Endodermal cell (in vitro differentiated cells): ENCODE results near the gene NLGN3. TPM values are rescaled to one million over a fixed set of nuclear protein-coding genes. Genes with fewer than 3 reads are reported as not detected.

Experiments
- DNase-seq: peaks from one replicate; pipeline ENCODE4 v3.0.0-alpha.2; 2017
- H3K27ac ChIP-seq: 2 replicates; pipeline ENCODE4 v1.5.1; 2013; ENCODE audit warnings: mild to moderate bottlenecking, low read depth, low read length, moderate library complexity
- H3K27me3 ChIP-seq: 2 replicates; pipeline ENCODE4 v1.6.1; 2013; ENCODE audit warnings: mild to moderate bottlenecking, low read length, moderate library complexity; ENCODE audit not compliant: insufficient read depth, control insufficient read depth, poor library complexity, severe bottlenecking
- H3K36me3 ChIP-seq: 2 replicates; pipeline ENCODE4 v1.7.0; 2013; ENCODE audit warnings: mild to moderate bottlenecking, low read length, moderate library complexity; ENCODE audit not compliant: control insufficient read depth, insufficient read depth
- H3K4me1 ChIP-seq: one replicate; pipeline ENCODE4 v1.7.0; 2013; ENCODE audit warnings: low read length; ENCODE audit not compliant: control insufficient read depth, insufficient read depth
- H3K4me3 ChIP-seq: 2 replicates; pipeline ENCODE4 v1.5.1; 2013; ENCODE audit warnings: mild to moderate bottlenecking, low read length, moderate library complexity
- H3K9ac ChIP-seq: 2 replicates; pipeline ENCODE4 v1.6.1; 2013; ENCODE audit warnings: mild to moderate bottlenecking, low read length, moderate library complexity; ENCODE audit not compliant: poor library complexity, severe bottlenecking; ENCODE audit errors: extremely low read depth
- H3K9me3 ChIP-seq: 2 replicates; pipeline ENCODE4 v1.6.1; 2013; ENCODE audit warnings: mild to moderate bottlenecking, low read length, moderate library complexity; ENCODE audit not compliant: control insufficient read depth
- H3K27ac Mint-ChIP-seq: 2 replicates; pipeline ENCODE4 v1.8.0; 2020; ENCODE audit warnings: mixed read lengths
- H3K27me3 Mint-ChIP-seq: 2 replicates; pipeline ENCODE4 v1.8.0; 2021; ENCODE audit warnings: mild to moderate bottlenecking, mixed read lengths; ENCODE audit not compliant: insufficient read depth
- H3K36me3 Mint-ChIP-seq: 2 replicates; pipeline ENCODE4 v1.8.0; 2020; ENCODE audit warnings: low read depth, mixed read lengths
- H3K4me1 Mint-ChIP-seq: 2 replicates; pipeline ENCODE4 v1.8.0; 2020; ENCODE audit warnings: mixed read lengths
- H3K4me3 Mint-ChIP-seq: 2 replicates; pipeline ENCODE4 v1.8.0; 2020; ENCODE audit warnings: mild to moderate bottlenecking, moderate library complexity, mixed read lengths
- H3K9me3 Mint-ChIP-seq: 2 replicates; pipeline ENCODE4 v1.8.0; 2020; ENCODE audit warnings: mild to moderate bottlenecking, mixed read lengths
- CTCF ChIP-seq: fragments of 200-600 bp; sonication (generic); conservative IDR thresholded peaks from 2 replicates; pipeline ENCODE4 v1.5.0; 2021; ENCODE audit warnings: antibody characterized with exemption, mild to moderate bottlenecking
- WGBS, 2 experiments: methylation state at CpG; one replicate each; pipeline versions ENCODE4 v1.1.5 to v1.1.7; 2013; ENCODE audit warnings: missing lambda C conversion rate in 2 of 2, mixed read lengths in 1 of 2; ENCODE audit not compliant: insufficient coverage in 1 of 2, insufficient read length in 1 of 2; 5-methylcytosine and 5-hydroxymethylcytosine counted together
- total RNA-seq, 2 donors: library from RNA; stranded (reverse); fragmentation: NEBNext Ultra II Directional in 1 of 2; extraction: Animal tissue kit (Norgen Biotek cat#: 25700) in 1 of 2; gene quantifications; 2 replicates in 1 of 2; 3 replicates in 1 of 2; pipeline ENCODE4 v1.2.1, GENCODE V29; 2021

The NLGN3 gene
- total RNA-seq, 2 donors from 2014 or later, result 1.3 to 3.0 TPM

GRCh38 chrX:71173440-71173839 is 28.8 kb downstream of the NLGN3 start:
- WGBS, 2 experiments, result 92 to 100% methylated on average over 1 to 2 of the region's 2 CpGs
- DNase-seq, result no peak
- no peaks in the 10 kb centered on the region for H3K4me1 ChIP-seq
- no peak overlapping the region for H3K9ac ChIP-seq
- Mint-ChIP-seq H3K4me1 (peaks cover 6% of the 10 kb centered on the region), H3K36me3 (no peaks in the 10 kb centered on the region), H3K27me3 (no peaks in the 10 kb centered on the region), H3K27ac (no peak overlapping the region), H3K4me3 (no peak overlapping the region), H3K9me3 (peaks cover 56% of the 10 kb centered on the region)
- no peak overlapping the region for H3K27ac ChIP-seq
- no peak overlapping the region for H3K4me3 ChIP-seq
- H3K36me3 ChIP-seq, result no peaks in the 10 kb centered on the region
- H3K9me3 ChIP-seq, result no peaks in the 10 kb centered on the region
- TF ChIP-seq CTCF, result no peak
- no peaks in the 10 kb centered on the region for H3K27me3 ChIP-seq

- Mint-ChIP-seq H3K4me1 (peaks cover 6% of the 10 kb centered on the region), H3K4me3 (no peak overlapping the region), H3K27ac (no peak overlapping the region), H3K9me3 (peaks cover 64% of the 10 kb centered on the region), H3K27me3 (no peaks in the 10 kb centered on the region), H3K36me3 (no peaks in the 10 kb centered on the region)
- Histone ChIP-seq H3K4me1 (no peaks in the 10 kb centered on the region), H3K27ac (no peak overlapping the region), H3K9ac (no peak overlapping the region), H3K36me3 (no peaks in the 10 kb centered on the region), H3K9me3 (no peaks in the 10 kb centered on the region), H3K27me3 (no peaks in the 10 kb centered on the region), H3K4me3 (no peak overlapping the region)
- 100% methylated on average over 1 of the region's 1 CpG; no CpG with 5 or more reads in 1 of the 2 experiments for WGBS, 2 experiments
- TF ChIP-seq CTCF, result no peak
- DNase-seq, result no peak
Measured at GRCh38 chrX:71174795-71175194, 30.2 kb downstream of the NLGN3 start.

GRCh38 chrX:71175531-71175930 is 30.9 kb downstream of the NLGN3 start:
- H3K9ac ChIP-seq, result no peak overlapping the region
- no peaks in the 10 kb centered on the region for H3K36me3 ChIP-seq
- H3K27ac Mint-ChIP-seq, result no peak overlapping the region
- no peak overlapping the region for H3K4me3 ChIP-seq
- no peaks in the 10 kb centered on the region for H3K4me1 ChIP-seq
- H3K27ac ChIP-seq, result no peak overlapping the region
- no peak for TF ChIP-seq CTCF
- H3K9me3 Mint-ChIP-seq, result peaks cover 63% of the 10 kb centered on the region
- 94% methylated on average over 5 of the region's 5 CpGs; no CpG with 5 or more reads in 1 of the 2 experiments for WGBS, 2 experiments
- no peaks in the 10 kb centered on the region for H3K27me3 Mint-ChIP-seq
- H3K4me1 Mint-ChIP-seq, result peaks cover 6% of the 10 kb centered on the region
- no peak overlapping the region for H3K4me3 Mint-ChIP-seq
- no peak for DNase-seq
- H3K36me3 Mint-ChIP-seq, result no peaks in the 10 kb centered on the region
- no peaks in the 10 kb centered on the region for H3K9me3 ChIP-seq
- no peaks in the 10 kb centered on the region for H3K27me3 ChIP-seq
